ENCODE data around the gene POGZ.
A peak's percentile ranks its signal among the peaks of the same experiment; 100 is the strongest.

Gene POGZ, protein sequence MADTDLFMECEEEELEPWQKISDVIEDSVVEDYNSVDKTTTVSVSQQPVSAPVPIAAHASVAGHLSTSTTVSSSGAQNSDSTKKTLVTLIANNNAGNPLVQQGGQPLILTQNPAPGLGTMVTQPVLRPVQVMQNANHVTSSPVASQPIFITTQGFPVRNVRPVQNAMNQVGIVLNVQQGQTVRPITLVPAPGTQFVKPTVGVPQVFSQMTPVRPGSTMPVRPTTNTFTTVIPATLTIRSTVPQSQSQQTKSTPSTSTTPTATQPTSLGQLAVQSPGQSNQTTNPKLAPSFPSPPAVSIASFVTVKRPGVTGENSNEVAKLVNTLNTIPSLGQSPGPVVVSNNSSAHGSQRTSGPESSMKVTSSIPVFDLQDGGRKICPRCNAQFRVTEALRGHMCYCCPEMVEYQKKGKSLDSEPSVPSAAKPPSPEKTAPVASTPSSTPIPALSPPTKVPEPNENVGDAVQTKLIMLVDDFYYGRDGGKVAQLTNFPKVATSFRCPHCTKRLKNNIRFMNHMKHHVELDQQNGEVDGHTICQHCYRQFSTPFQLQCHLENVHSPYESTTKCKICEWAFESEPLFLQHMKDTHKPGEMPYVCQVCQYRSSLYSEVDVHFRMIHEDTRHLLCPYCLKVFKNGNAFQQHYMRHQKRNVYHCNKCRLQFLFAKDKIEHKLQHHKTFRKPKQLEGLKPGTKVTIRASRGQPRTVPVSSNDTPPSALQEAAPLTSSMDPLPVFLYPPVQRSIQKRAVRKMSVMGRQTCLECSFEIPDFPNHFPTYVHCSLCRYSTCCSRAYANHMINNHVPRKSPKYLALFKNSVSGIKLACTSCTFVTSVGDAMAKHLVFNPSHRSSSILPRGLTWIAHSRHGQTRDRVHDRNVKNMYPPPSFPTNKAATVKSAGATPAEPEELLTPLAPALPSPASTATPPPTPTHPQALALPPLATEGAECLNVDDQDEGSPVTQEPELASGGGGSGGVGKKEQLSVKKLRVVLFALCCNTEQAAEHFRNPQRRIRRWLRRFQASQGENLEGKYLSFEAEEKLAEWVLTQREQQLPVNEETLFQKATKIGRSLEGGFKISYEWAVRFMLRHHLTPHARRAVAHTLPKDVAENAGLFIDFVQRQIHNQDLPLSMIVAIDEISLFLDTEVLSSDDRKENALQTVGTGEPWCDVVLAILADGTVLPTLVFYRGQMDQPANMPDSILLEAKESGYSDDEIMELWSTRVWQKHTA (N-terminal part only)

DNA sequence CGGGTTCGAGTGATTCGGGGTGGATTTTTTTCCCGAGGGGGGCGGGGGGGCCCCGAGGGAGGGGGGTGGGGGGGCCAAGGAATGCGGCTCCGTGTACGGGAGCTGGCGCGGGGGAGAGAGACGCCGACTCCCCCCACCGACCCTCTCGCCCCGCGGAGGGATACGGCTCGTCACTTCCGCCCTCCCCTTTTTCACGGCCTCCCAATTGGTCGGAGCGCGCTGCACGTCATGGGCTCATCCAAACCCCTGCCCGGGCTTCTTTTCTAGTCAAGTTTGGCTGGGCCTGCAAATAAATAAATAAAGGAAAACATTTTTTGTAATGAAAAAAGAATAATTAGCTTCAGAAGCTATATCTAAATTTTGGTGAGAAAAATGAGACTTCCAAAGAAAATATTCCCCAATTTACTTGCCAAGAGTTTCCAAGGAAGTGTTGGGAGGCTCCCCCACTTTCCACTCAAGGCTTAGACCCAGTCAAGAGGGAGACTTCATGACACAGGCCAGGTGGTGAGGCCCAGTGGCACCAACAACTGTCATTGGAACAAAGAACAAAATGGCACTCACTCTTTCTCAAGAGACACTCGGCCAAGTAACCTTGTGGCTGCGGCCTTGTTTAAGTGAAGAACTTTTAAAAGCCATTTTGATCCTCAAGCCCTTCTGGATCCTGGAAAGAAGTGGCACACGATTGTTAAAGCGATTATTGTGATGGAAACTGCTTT is at the start of gene POGZ:
TSS of gene POGZ (minus strand) at position 164 of the 716 bp plus-strand sequence. CDS start 17,290 bp downstream, outside the sequence.
- DNase-seq (ENCODE audit: low read depth): peak; percentile 75

DNA sequence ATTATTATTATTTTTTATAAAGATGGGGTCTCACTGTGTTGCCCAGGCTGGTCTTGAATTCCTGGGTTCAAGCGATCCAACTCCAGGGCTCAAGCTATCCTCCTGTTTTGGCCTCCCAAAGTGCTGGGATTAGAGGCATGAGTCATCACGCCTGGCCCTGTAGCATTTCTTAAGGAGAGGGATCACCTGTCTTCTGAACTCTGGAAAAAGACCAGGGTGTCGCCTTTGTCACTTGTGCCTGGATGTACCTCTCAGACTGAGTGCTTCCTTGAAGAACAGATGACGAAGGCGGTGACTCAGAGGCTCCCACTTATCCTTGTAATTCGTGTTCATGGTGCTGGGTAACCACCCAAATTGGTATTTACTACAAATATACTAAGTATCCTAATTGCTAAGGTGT is 49.5 kb upstream of the POGZ start:
- DNase-seq (ENCODE audit: low read depth): no peak

DNA sequence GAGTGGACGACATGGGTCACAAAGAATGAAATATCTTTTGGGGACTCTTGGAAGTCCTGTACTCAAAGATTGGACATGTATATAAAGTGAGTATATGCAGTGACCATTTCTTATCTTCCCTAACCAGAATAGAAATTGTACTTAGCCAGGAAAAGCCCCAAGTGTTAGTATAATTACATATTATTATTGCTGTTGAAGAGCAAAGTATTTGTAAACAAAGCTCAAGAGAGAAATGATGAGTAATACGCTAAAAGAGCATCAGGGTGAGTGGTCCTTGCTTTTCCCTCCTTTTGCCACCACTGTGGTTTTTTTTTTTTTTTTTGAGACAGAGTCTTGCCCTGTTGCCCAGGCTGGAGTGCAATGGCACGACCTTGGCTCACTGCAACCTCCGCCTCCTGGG is 45.5 kb upstream of the POGZ start:
- no peak for DNase-seq (ENCODE audit: low read depth)

DNA sequence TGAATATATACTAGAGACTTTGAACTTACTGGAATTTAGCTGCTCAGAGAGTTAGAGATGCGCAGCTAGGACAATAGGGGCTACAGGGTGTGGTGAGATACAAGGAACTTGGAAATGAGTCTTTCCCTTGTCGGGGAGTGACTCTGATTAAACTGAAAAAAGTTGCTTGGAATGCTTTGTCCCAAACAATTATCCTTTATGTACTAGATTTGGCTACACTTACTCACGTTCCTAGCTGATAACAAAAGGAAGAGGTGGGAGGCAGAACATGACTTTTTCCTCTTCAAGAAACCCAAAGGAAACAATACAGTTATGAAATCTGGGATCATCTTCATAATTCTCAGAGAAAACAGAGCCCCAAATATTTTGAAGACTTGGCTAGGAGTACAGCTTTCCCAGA is 45.0 kb upstream of the POGZ start:
- DNase-seq (ENCODE audit: low read depth): no peak

DNA sequence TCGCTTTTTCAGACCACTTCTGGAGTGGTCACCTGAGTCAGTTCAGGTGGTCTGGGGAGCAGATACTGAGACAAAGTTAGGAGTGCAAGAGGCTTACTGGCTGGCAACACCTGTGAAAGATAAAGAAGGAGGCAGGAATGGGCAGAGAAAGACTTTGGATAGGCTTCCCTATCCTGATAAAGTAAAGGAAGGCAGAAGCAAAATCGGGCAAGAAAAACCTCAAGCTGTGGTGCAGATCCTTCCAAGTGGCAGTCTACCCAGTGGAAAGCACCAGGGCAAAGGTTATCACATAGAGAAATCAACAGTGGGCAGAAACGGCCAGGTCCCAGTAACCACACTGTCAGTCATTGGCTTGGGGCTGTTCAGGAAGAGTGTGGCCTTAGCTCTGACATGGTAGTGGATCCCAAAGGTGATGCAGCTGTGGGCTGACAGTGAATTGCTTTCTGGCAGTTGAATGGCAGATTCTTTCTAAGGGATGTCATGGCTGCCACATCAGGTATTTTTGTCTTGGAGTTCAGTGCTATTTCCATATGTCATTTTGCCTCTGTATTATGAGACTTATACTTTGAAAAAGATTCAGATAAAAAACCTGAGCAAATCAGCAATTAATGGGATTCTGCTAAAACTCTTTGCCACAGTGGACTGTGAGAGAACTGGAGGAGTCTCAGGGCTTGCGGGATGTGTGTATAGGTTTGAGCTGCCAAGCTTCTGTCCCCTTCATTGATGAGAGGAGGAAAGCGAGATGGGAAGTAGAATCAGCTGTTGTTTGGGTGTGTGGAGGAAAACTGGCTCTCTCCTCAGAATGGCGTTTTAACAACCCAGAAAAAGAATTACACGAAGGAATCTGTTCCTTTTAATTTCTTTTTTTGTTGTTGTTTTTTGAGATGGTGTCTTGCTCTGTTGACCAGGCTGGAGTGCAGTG is 43.8 kb upstream of the POGZ start:
- no peak for DNase-seq (ENCODE audit: low read depth)

DNA sequence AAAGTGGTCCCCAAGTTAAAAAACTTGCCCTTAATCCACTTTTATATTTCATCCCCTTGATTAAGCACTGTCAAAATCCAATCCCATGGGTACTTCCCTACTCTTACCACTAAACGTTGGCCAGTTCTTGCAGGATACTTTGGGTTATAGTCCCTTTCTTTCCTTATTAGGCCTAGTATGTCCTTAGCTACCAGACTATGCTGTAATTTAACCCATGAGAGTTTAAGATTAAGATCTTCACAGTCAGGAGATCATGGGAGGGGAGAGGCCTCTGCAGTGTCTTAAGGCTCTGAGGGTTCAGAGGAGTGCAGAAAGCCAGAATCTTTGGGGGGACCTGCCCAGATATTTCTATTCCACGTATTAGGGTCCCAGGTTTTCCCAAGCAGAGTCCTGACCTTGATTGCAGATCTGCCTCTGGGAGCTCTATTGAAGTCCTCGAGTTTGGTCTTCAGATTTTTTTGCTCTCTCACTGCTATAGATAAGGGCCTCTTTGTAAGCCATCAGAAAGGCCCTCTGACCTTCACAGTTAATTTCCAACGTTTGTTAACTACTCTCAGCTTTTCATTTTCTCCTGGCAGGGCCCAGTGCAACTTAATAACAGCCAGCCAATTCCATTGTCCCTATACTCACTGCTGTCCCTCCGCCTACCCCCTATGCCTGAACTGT is 42.9 kb upstream of the POGZ start:
- no peak for DNase-seq (ENCODE audit: low read depth)

DNA sequence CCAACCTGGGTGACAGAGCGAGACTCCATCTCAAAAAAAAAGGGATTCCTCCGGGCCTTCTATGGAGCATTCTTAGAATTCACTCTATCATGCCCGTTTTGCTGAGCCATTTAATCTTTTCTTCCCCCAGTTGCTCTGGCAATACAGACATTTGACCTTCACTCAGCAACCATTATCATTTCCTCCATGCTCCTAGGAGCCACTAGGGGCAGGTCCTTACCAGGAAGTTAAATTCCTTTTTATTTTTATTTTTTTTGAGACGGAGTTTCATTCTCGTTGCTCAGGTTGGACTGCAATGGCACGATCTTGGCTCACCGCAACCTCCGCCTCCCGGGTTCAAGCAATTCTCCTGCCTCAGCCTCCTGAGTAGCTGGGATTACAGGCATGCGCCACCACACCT is 42.2 kb upstream of the POGZ start:
- no peak for DNase-seq (ENCODE audit: low read depth)

DNA sequence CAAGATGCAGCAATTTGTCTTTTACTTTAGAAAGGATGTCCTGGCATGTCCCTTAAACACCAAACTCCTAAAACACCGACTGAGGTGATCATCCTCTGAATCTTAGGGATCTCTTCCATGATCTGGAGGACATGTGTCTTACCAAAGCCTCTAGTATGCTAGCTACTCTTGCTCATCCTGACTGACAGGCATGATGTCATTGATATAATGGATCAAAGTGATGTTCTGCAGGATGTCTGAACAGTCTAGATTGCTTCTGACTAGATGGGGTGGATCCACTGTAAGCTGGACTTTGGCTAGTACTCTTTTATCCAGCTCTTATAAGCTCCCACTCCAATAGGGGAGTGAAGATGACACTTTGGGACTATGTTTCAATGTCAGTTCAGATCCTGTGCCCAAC is 40.6 kb upstream of the POGZ start:
- no peak for DNase-seq (ENCODE audit: low read depth)

DNA sequence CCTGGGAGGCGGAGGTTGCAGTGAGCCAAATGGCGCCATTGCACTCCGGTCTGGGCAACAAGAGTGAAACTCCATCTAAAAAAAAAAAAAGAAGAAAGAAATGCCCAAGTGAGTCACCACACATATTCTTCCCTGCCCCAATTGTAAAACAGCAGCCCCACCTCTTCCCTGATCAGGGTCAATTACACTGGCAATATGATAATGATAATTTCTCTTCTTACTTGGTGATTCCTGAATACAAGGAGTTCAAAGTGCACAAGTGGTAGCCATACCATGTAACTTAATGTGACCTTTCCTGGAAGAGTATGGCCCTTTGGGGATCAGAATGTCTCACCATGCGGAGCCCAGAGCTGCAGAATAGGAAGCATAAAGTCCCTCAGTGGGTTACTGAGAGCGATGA is 40.1 kb upstream of the POGZ start:
- no peak for DNase-seq (ENCODE audit: low read depth)

DNA sequence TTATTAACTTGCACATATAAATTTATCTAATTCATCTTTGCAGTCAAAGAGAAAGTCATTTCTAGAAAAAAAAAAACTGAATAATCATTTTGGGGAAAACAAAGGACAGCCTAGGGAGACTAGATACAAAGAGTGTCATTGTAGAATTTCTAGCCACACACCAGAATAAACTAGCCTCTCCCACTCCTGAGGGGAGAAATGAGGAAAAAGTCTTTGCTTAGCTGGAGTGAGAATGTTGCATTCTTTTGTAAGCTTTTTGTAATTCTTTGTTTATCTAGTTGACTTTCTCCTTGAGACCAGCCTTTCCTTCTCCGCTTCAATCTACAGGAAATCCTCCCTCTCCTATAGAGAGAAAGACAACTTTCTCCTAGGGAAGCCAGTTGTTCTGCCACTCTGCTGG is 36.0 kb upstream of the POGZ start:
- DNase-seq (ENCODE audit: low read depth): no peak

DNA sequence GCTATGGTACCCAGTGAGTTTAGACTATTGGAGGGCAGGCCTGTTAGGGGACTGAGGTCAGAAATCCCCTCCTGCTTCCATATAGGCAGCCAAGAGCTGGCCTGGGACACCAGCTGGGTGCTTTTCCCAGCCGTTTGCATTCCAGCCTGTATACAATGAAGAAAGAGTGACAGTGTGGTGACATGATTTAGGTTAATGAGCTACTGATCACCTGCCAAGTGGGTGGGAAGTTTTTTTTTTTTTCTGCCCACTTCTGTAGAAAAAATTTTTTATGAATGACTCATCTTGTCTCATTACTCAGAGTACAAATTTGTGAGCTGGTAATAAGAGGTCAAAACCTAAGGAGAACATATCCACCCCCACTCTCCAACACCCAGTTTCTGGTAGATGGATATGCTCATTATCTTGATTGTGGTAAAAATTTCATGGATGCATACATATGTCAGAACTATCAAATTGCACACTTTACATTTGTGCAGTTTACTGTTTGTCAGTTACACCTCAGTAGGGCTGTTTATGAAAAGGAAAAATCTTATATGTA is 35.5 kb upstream of the POGZ start:
- DNase-seq (ENCODE audit: low read depth): peak; percentile 79

DNA sequence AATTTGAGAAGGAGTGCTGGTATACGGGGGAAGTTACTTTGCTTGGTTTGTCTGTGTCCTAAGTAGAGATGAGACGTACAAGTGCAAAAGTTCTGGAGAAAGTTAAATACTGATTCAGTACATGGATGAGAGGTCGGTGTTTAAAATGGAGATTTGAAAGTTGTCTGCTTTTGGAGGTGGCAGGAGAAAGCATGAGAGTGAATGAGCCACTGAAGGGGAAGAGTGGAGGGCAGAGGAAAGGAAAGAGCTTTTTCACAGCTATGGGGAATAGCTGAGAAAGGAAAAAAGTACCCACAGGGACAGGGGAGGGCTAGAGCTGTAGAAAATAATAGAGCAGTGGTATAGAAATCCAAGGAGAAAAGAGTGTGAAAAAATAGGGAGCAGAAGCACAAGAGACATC is 33.7 kb upstream of the POGZ start:
- no peak for DNase-seq (ENCODE audit: low read depth)

DNA sequence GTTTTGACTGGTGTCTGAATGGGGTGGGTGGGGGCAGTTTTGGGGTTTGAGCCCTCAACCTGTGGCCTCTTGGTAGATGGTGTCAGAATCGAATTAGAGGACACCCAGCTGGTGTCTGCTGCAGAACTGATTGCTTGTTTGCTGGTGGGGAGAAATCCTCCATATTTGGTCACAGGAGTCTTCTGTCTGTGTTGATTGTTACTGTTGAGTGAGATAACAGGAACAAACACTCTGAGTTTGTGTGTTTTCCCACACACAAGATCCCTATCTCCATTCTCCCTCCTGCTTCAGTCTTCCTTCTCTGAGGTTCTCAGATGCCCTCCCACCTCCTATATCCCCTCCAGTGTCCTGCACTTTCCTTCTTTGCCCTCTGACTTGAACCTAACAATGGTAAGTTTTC is 32.8 kb upstream of the POGZ start:
- no peak for DNase-seq (ENCODE audit: low read depth)

DNA sequence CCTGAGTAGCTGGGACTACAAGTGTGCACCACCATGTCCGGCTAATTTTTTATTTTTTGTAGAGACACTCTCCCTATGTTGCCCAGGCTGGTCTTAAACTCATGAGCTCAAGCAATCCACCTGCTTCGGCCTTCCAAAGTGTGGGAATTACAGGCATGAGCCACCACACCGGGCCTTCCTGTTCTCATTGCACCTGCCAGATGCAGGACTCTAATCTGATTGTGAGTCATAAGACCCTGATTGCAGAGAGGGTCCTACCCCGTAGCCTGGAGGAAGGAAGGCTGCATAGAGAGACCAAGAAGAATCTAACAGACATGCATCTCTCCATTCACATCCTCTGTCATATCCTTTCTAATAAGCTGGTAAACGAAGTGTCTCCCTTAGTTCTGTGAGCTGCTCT is 32.3 kb upstream of the POGZ start:
- DNase-seq (ENCODE audit: low read depth): no peak

DNA sequence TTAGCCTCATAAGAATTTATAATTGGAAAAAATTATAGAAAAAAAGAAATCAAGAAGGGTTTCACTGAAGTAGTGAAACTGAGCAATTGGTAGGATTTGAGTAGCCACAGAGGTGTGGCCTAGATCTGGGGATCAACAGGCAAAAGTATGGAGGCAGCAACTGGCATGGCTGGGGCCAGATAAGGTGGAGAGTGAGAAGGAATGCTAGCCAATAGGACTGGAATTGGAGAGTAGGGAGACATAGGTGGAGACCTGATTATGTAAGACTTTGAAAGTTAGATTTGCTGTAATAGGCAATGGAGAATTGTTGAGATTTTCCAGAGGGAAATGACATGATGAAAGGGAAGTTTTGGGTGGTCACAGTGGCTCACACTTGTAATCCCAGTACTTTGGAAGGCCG is 27.3 kb upstream of the POGZ start:
- DNase-seq (ENCODE audit: low read depth): no peak

DNA sequence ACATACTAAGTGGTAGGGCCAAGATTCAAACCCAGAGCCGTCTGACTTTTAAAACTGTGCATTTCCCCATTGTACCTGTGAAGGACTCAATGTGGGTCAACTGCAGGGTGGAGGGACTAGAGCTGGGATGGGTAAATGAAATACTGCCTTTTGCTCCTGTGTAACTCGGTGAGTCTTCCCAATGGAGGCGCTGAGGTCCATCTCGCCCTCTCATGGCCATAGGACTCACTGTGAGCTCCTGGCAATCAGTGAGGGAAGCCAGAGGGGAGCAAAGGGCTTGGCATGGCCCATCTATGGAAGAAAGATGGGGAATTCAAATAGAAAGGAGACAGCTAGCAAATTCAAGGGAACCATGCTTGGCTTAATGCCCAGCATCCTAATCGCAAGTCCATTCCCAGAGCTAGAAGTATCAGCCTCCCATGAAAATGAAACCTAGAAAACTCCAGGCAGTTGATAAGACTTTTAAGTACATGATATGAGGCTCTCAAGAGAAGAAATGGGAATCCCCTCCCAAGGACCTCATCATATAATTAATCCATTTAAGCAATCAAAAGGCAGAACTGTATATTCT is 26.5 kb upstream of the POGZ start:
- DNase-seq (ENCODE audit: low read depth): no peak

DNA sequence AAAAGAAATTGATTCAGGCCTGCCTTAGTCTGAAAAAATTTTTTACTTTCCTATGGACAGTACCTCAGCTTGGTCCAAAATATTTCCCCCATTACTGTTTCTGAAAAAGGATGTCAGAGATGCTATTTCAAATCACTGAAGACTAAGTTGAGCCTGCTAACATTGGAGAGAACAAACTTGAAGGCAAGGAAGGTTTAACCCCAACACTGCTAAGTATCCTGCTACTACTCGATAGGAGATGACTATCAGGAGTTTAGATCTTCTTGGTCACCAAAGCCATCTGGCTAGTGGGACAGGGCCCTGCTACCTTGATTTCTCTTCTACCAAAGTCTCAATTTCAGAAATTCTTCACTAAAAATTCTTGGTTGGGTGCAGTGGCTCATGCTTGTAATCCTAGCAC is 22.7 kb upstream of the POGZ start:
- no peak for DNase-seq (ENCODE audit: low read depth)

DNA sequence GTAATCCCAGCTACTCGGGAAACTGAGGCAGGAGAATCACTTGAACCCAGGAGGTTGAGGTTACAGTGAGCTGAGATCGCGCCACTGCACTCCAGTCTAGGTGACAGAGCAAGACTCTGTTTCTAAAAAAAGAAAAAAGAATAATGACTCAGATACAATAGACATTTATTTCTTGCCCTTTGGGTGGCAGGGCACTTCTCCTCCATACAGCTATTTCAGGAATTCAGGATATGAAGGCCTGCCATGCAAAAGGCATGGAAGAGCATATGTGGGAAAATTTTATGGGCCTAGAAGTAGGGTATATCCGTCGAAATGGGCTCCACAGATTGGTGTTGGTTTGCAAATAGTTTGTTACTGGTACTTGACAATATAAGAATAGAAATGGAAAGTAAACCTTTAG is 20.2 kb upstream of the POGZ start:
- DNase-seq (ENCODE audit: low read depth): no peak

DNA sequence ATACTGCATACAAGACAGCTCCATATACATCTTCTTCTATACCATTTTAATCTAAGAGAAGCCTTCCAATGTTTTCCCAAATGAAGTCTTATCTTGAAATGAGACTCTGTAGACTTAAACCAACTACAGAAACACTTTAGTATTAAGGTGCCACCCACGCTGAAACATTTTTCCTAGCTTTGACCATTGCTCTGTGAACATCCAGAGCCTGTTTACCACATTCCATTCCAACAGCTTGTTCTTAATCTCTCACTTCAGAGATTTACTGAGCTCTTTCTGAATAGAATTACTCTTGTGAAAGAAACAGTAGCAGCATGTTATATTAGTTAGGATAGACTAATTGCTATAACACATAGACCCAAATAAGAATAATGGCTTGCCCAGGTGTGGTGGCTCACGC is 19.6 kb upstream of the POGZ start:
- no peak for DNase-seq (ENCODE audit: low read depth)
